HG02759 (cell line): ENCODE measurements around the gene SLC35G6.
"Not testable (repeated sequence)": the region's sequence is repeated elsewhere in the genome, so short reads cannot be mapped to it uniquely, and the experiment has no call there.

Source experiments
- ATAC-seq: cut with Tn5 transposase; IDR thresholded peaks from one replicate; pipeline ENCODE4 v1.9.1; 2021; ENCODE audit warnings: mild to moderate bottlenecking, moderate library complexity; ENCODE audit not compliant: unreplicated experiment

The SLC35G6 gene

GRCh38 chr17:7459961-7460545 is 21.2 kb upstream of the SLC35G6 start:
- no peak for ATAC-seq

GRCh38 chr17:7460850-7461660 is 20.2 kb upstream of the SLC35G6 start:
- no peak for ATAC-seq

GRCh38 chr17:7462474-7463371 is 18.5 kb upstream of the SLC35G6 start:
- no peak for ATAC-seq

GRCh38 chr17:7463372-7463846 is 17.8 kb upstream of the SLC35G6 start:
- ATAC-seq: no peak

GRCh38 chr17:7464081-7464480 is 17.2 kb upstream of the SLC35G6 start:
- no peak for ATAC-seq

- ATAC-seq: no peak
These were observed 15.5 kb upstream of the SLC35G6 start for GRCh38 chr17:7465597-7466275.

- no peak for ATAC-seq
These were observed 15.0 kb upstream of the SLC35G6 start for GRCh38 chr17:7466318-7466638.

- no peak for ATAC-seq
These were observed 14.5 kb upstream of the SLC35G6 start for GRCh38 chr17:7466639-7467341.

- no peak for ATAC-seq
These were observed 13.7 kb upstream of the SLC35G6 start for GRCh38 chr17:7467498-7467897.

- ATAC-seq: no peak
These were observed 13.0 kb upstream of the SLC35G6 start for GRCh38 chr17:7468290-7468689.

- ATAC-seq: no peak
These were observed 12.3 kb upstream of the SLC35G6 start for GRCh38 chr17:7468804-7469389.

- ATAC-seq: not testable (repeated sequence)
These were observed 11.4 kb upstream of the SLC35G6 start for GRCh38 chr17:7469843-7470242.

- ATAC-seq: not testable (repeated sequence)
These were observed 10.7 kb upstream of the SLC35G6 start for GRCh38 chr17:7470457-7470973.

GRCh38 chr17:7471729-7472128 is 9.5 kb upstream of the SLC35G6 start:
- no peak for ATAC-seq

GRCh38 chr17:7474767-7475166 is 6.5 kb upstream of the SLC35G6 start:
- ATAC-seq: not testable (repeated sequence)

- ATAC-seq: no peak
These were observed 5.4 kb upstream of the SLC35G6 start for GRCh38 chr17:7475764-7476422.

- ATAC-seq: no peak
These were observed 4.8 kb upstream of the SLC35G6 start for GRCh38 chr17:7476494-7476893.

- no peak for ATAC-seq
These were observed 4.3 kb upstream of the SLC35G6 start for GRCh38 chr17:7476951-7477350.
